Kidney (tissue), 14 donors: ENCODE measurements around the gene CIT. TPM values are rescaled to one million over a fixed set of nuclear protein-coding genes. Genes with fewer than 3 reads are reported as not detected.

Experiments
- DNase-seq, 5 donors: peaks; one replicate each; pipeline ENCODE4 v3.0.0-alpha.2; 2013 to 2020
- FAIRE-seq: peaks from 2 replicates; lab custom pipeline; 2012; peaks lifted over from hg19 to GRCh38; lab: Jason Lieb, UNC
- H3K27ac ChIP-seq, 2 donors: one replicate each; pipeline ENCODE4 v1.7.0; 2013; ENCODE audit warnings: low read depth in 2 of 2, low read length in 2 of 2, inconsistent platforms in 1 of 2
- H3K27me3 ChIP-seq: one replicate; pipeline ENCODE4 v1.7.1; 2013; ENCODE audit warnings: low read length, inconsistent platforms; ENCODE audit not compliant: control insufficient read depth, insufficient read depth
- H3K36me3 ChIP-seq, 3 donors: one replicate each; pipeline versions ENCODE4 v1.7.0 to v1.7.1; 2013; ENCODE audit warnings: low read length in 3 of 3, control low read depth in 1 of 3, inconsistent platforms in 1 of 3; ENCODE audit not compliant: insufficient read depth in 3 of 3, control insufficient read depth in 2 of 3
- H3K4me1 ChIP-seq, 3 donors: one replicate each; pipeline versions ENCODE4 v1.7.0 to v1.7.1; 2013; ENCODE audit warnings: low read length in 3 of 3, inconsistent platforms in 1 of 3, low read depth in 1 of 3; ENCODE audit not compliant: control insufficient read depth in 2 of 3, insufficient read depth in 2 of 3
- H3K4me3 ChIP-seq, 3 donors: one replicate each; pipeline versions ENCODE4 v1.7.0 to v1.8.1; 2013; ENCODE audit warnings: low read length in 3 of 3, control low read depth in 1 of 3, inconsistent platforms in 1 of 3
- H3K9ac ChIP-seq, 3 donors: one replicate each; pipeline versions ENCODE4 v1.7.0 to v1.7.1; 2013; ENCODE audit warnings: low read length in 3 of 3, control low read depth in 1 of 3, inconsistent platforms in 1 of 3
- H3K9me3 ChIP-seq, 3 donors: one replicate each; pipeline versions ENCODE4 v1.7.0 to v1.7.1; 2013; ENCODE audit warnings: low read length in 3 of 3, control low read depth in 1 of 3, inconsistent platforms in 1 of 3; ENCODE audit not compliant: control insufficient read depth in 2 of 3, insufficient read depth in 1 of 3
- intact Hi-C: fragments of 100-400 bp; cut with DNase I; formaldehyde crosslinking; loops from one replicate; pipeline ENCODE4 v1.11.1; 2022
- microRNA-seq: library from miRNA; unstranded; fragments of <30 nt; microRNA quantifications from one replicate; pipeline ENCODE4 v1.2.0, GENCODE V29; 2020
- polyA plus RNA-seq: library from polyadenylated mRNA; stranded (reverse); fragments of 350-450 nt; fragmentation: Illumina TruSeq; extraction: RNeasy Lipid Tissue Mini Kit (QIAGEN cat#74804); gene quantifications from one replicate; pipeline ENCODE4 v1.2.3, GENCODE V29; 2014; ENCODE audit warnings: low read depth, low replicate concordance; ENCODE audit not compliant: insufficient read depth
- total RNA-seq: library from RNA; stranded (reverse); fragmentation: NEBNext Ultra II Directional; extraction: Animal tissue kit (Norgen Biotek cat#: 25700); gene quantifications from one replicate; pipeline ENCODE4 v1.2.1, GENCODE V29; 2021
- TF ChIP-seq, protein P1 (sequence below): IDR thresholded peaks from 3 replicates; pipeline ENCODE4 v1.5.1; 2012; ENCODE audit warnings: mild to moderate bottlenecking, moderate library complexity, borderline replicate concordance; ENCODE audit not compliant: insufficient read depth; ENCODE audit errors: extremely low read depth
- donor health status: control.
- donor health status: control.
- donor health status: control.
- donor health status: control.
- donor health status: control.
- donor health status: DM: yes; HTN: yes; CAD: no.
- donor health status: Normal renal cell carcinoma (clear cell type).

The CIT gene
- total and polyA plus RNA-seq, 2 donors from 2014 or later = 3.0 to 81.6 TPM

DNA sequence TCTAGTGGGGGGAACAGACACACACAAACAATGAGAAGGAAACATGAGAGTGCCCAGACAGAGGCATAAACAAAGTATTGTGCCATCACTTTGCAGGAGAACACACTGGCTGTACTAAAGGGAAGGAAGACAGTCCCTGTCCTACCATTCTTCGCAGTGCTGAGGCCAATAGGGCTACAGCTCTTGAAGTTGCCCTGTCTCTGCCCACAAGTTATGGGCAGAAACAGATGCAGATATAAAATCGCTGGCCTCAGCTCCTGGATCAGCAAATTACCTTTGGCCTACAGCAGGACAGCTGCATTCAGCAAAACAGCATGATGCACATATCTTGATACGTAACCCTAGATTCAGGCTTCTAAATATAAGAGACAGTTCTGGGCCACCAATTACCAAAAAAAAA, 232.2 kb downstream of the CIT start:
- no peaks in the 10 kb centered on the region for H3K9me3 ChIP-seq
- no peak overlapping the region for H3K27ac ChIP-seq
- DNase-seq (no peak), FAIRE-seq (no peak)
- TF ChIP-seq, protein P1, sequence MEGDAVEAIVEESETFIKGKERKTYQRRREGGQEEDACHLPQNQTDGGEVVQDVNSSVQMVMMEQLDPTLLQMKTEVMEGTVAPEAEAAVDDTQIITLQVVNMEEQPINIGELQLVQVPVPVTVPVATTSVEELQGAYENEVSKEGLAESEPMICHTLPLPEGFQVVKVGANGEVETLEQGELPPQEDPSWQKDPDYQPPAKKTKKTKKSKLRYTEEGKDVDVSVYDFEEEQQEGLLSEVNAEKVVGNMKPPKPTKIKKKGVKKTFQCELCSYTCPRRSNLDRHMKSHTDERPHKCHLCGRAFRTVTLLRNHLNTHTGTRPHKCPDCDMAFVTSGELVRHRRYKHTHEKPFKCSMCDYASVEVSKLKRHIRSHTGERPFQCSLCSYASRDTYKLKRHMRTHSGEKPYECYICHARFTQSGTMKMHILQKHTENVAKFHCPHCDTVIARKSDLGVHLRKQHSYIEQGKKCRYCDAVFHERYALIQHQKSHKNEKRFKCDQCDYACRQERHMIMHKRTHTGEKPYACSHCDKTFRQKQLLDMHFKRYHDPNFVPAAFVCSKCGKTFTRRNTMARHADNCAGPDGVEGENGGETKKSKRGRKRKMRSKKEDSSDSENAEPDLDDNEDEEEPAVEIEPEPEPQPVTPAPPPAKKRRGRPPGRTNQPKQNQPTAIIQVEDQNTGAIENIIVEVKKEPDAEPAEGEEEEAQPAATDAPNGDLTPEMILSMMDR = no peak
- intact Hi-C loops = no loop called here
- no peaks in the 10 kb centered on the region for H3K27me3 ChIP-seq
- H3K4me1 ChIP-seq = no peaks in the 10 kb centered on the region
- H3K36me3 ChIP-seq = no peaks in the 10 kb centered on the region
- no peak overlapping the region for H3K4me3 ChIP-seq
- H3K9ac ChIP-seq = no peak overlapping the region

- no peaks in the 10 kb centered on the region for H3K9me3 ChIP-seq
- TF ChIP-seq, protein P1 = no peak
- no peaks in the 10 kb centered on the region for H3K4me1 ChIP-seq
- no peaks in the 10 kb centered on the region for H3K27me3 ChIP-seq
- H3K4me3 ChIP-seq = no peak overlapping the region
- DNase-seq = no peak
- FAIRE-seq = no peak
- intact Hi-C loops = no loop called here
- H3K9ac ChIP-seq = no peak overlapping the region
- no peak overlapping the region for H3K27ac ChIP-seq
- no peaks in the 10 kb centered on the region for H3K36me3 ChIP-seq
Measured at GRCh38 chr12:119642986-119643385, 234.1 kb downstream of the CIT start.

Small RNAs within 50 kb of the gene (microRNA-seq; reads per million reads assigned to microRNA genes)
- not detected for gene MIR1178

Other genes starting within 250 kb of the CIT start
- 165 TPM for gene PRKAB1, start 209.2 kb downstream of the CIT start, total RNA-seq
- gene PRKAB1, start 209.2 kb downstream of the CIT start, polyA plus RNA-seq = 79.9 TPM
- gene BICDL1, start 111.9 kb upstream of the CIT start, total RNA-seq = 101 TPM
- 60.5 TPM for gene BICDL1, start 111.9 kb upstream of the CIT start, polyA plus RNA-seq
- 56.1 TPM for gene RAB35, start 239.4 kb upstream of the CIT start, total RNA-seq
- gene RAB35, start 239.4 kb upstream of the CIT start, polyA plus RNA-seq = 23.2 TPM